ENCODE data around the gene CRAMP1.
"Not testable (repeated sequence)": the region's sequence is repeated elsewhere in the genome, so short reads cannot be mapped to it uniquely, and the experiment has no call there.

CRAMP1 gene

GRCh38 chr16:1713933-1714332, 101.8 kb downstream of the CRAMP1 start:
- DNase-seq: no peak

DNA sequence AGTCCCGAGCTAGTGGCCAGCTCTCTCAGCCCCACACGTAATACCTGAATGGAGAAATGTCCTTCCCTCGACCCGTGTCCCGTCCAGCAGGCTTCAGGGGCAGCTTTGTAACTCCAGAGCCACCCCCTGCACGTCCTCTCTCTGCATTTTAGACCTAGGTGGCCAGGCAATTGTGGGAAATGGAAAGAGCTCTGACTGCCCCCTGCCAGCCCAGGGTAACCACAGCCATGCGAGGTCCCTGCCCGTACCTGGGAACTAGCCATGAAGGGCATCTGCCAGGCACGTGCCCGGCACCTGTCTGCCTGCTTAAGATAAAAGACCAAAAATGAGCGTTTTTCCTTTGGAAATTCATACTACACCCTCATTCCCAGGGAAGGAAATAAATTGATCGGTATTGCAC, 103.1 kb downstream of the CRAMP1 start:
- no peak for DNase-seq

DNA sequence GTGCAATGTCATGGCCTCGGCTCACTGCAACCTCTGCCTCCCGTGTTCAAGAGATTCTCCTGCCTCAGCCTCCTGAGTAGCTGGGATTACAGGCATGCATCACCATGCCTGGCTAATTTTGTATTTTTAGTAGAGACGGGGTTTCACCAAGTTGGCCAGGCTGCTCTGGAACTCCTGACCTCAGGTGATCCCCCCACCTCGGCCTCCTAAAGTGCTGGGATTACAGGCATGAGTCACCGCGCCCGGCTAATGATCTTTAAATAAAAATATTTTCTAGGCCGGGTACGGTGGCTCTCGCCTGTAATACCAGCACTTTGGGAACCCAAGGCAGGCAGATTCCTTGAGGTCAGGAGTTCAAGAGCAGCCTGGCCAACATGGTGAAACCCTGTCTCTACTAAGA, 106.1 kb downstream of the CRAMP1 start:
- DNase-seq: not testable (repeated sequence)

DNA sequence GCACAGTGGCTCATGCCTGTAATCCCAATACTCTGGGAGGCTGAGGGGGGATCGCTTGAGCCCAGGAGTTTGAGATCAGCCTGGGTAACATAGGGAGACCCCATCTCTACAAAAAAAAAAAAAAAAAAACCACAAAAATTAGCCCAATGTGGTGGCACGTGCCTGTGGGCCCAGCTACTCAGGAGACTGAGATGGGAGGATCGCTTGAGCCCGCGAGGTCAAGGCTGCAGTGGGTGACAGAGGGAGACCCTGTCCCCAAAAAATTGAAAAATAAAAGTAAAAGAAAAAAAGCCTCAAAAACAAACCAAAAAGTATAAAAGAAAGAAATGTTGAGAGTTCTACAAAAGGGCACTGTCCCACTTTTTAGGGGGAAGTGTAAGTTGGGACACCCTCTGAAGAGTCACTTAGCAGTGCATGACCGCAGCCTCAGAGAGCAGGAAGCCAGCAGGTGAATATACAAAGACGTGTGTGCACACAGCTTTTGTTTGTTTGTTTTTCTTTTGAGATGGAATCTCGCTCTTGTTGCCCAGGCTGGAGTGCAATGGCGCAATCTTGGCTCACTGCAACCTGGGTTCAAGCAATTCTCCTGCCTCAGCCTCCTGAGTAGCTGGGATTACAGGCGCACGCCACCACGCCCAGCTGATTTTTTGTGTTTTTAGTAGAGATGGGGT, 107.5 kb downstream of the CRAMP1 start:
- peak; percentile 29 to 66 (median 62) for DNase-seq

GRCh38 chr16:1721372-1721771, 109.2 kb downstream of the CRAMP1 start:
- DNase-seq: no peak

DNA sequence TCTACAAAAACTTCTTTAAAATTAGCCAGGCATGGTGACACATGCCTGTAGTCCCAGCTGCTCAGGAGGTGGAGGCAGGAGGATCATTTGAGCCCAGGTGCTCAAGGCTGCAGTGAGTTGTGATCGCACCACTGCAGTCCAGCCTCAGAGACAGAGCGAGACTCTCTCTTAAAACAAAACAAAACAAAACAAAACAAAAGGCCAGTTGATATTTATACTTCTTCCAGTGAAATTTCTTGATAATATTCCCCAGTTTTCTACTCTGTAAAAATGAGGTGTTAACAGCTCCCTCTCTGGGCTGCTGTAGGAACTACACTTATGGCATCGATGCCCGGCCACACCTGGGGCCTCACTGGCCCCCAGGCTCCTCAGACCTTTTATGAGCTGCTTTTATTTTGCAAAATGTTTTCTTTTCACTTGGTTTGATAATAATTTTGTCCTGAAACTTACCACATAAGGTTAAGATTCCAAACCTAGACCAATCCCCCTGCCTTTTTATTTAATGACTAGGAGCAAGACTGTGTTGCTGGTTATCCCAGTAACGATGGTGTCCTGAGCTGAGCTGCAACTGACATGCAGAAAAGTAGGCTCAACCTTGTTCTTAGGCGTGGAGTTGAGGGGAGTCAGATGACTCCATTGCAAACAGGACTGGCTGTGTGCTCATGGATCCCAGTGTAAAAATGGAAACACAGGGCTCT, 111.4 kb downstream of the CRAMP1 start:
- DNase-seq: peak; percentile 58 to 74 (median 64)

DNA sequence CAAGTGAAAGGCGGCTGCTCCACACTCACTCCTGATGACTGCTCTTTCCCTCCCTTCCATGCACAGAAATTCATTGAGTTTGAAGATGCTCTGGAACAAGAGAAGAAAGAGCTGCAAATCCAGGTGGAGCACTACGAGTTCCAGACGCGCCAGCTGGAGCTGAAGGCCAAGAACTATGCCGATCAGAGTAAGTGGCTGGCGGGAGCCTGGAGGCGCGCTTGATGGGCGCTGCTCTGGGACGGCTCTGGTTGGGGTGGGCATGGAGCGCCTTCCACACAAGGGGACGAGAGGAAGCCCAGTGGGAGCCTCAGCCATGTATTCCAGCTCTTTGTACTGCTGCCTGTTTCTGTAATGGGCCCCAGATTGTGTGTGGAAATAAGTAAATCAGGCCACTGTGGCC, 112.3 kb downstream of the CRAMP1 start:
- no peak for DNase-seq

DNA sequence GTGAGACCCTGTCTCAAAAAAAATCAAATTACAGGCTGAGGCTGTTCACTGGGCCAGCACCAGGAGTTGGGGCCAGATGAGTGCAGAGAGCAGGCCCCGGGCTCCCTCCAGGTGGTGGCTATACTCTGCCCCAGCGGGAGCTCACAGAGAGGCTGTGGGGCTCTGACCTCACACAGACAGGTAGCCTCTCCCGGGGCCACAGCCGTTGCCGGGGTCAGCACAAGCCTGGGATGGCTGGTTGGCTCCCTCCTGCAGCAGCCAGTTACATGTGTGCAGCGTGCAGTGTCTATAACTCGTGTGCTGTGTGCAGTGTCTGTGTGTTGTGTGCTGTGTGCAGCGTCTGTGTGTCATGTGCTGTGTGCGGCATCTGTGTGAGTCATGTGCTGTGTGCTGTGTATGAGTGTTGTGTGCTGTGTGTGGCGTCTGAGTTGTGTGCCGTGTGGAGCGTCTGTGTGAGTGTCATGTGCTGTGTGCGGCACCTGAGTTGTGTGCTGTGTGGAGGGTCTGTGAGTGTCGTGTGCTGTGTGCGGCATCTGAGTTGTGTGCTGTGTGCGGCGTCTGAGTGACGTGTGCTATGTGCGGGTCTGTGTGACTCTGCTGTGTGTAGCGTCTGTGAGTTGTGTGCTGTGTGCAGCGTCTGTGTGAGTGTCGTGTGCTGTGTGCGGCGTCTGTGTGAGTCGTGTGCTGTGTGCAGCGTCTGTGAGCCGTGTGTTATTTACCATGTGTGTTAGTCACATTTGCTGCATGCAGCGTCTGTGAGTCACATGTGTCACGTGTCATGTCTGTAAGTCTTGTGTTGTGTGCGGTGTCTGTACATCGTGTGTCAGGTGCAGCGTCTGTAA, 114.7 kb downstream of the CRAMP1 start:
- DNase-seq: no peak

Data from suppressor macrophage (primary cell).